HTR-8/SVneo (cell line): ENCODE measurements around the gene PLAAT5.
A peak's percentile ranks its signal among the peaks of the same experiment; 100 is the strongest.
"Not testable (repeated sequence)": the region's sequence is repeated elsewhere in the genome, so short reads cannot be mapped to it uniquely, and the experiment has no call there.

Experiments
- DNase-seq: peaks from one replicate; pipeline ENCODE4 v3.0.0; 2011; ENCODE audit warnings: low spot score, mixed read lengths; ENCODE audit not compliant: insufficient read length
- FAIRE-seq: peaks from 2 replicates; lab custom pipeline; 2011; peaks lifted over from hg19 to GRCh38; lab: Jason Lieb, UNC

Gene PLAAT5

GRCh38 chr11:63491636-63492372 lies 837 bp upstream of the PLAAT5 start:
- no peak for DNase-seq
- FAIRE-seq: no peak

- FAIRE-seq (no peak), DNase-seq (no peak)
Observed at GRCh38 chr11:63491240-63491587, 247 bp upstream of the PLAAT5 start.

GRCh38 chr11:63489879-63490278 lies 1.1 kb downstream of the PLAAT5 start:
- FAIRE-seq (no peak), DNase-seq (no peak)

GRCh38 chr11:63488789-63489188 lies 2.2 kb downstream of the PLAAT5 start:
- FAIRE-seq: no peak
- no peak for DNase-seq

GRCh38 chr11:63485777-63486176 lies 5.2 kb downstream of the PLAAT5 start:
- no peak for DNase-seq
- FAIRE-seq: no peak

GRCh38 chr11:63480039-63480438 lies 10.9 kb downstream of the PLAAT5 start:
- no peak for FAIRE-seq

GRCh38 chr11:63478896-63479295 lies 12.1 kb downstream of the PLAAT5 start:
- no peak for FAIRE-seq

More at GRCh38 chr11:63480039-63480438, 10.9 kb downstream of the PLAAT5 start:
- DNase-seq: no peak

GRCh38 chr11:63476618-63477017 lies 14.3 kb downstream of the PLAAT5 start:
- DNase-seq: no peak
- FAIRE-seq: no peak

More at GRCh38 chr11:63478896-63479295, 12.1 kb downstream of the PLAAT5 start:
- DNase-seq: peak; percentile 69

- FAIRE-seq (no peak), DNase-seq (no peak)
Observed at GRCh38 chr11:63472372-63472771, 18.6 kb downstream of the PLAAT5 start.

GRCh38 chr11:63470311-63470710 lies 20.7 kb downstream of the PLAAT5 start:
- no peak for FAIRE-seq
- no peak for DNase-seq

GRCh38 chr11:63462137-63462536 lies 28.8 kb downstream of the PLAAT5 start:
- no peak for FAIRE-seq
- no peak for DNase-seq

- no peak for FAIRE-seq
Observed at GRCh38 chr11:63459586-63459985, 31.4 kb downstream of the PLAAT5 start.

GRCh38 chr11:63448646-63449045 lies 42.3 kb downstream of the PLAAT5 start:
- no peak for FAIRE-seq
- no peak for DNase-seq

More at GRCh38 chr11:63459586-63459985, 31.4 kb downstream of the PLAAT5 start:
- no peak for DNase-seq

- FAIRE-seq: no peak
Observed at GRCh38 chr11:63445720-63446119, 45.2 kb downstream of the PLAAT5 start.

GRCh38 chr11:63445118-63445517 lies 45.8 kb downstream of the PLAAT5 start:
- DNase-seq (no peak), FAIRE-seq (no peak)

More at GRCh38 chr11:63445720-63446119, 45.2 kb downstream of the PLAAT5 start:
- no peak for DNase-seq

GRCh38 chr11:63444160-63444559 lies 46.8 kb downstream of the PLAAT5 start:
- DNase-seq (no peak), FAIRE-seq (no peak)

GRCh38 chr11:63443714-63444113 lies 47.3 kb downstream of the PLAAT5 start:
- FAIRE-seq: no peak
- DNase-seq: no peak

- not testable (repeated sequence) for FAIRE-seq
Observed at GRCh38 chr11:63435831-63436230, 55.1 kb downstream of the PLAAT5 start.

GRCh38 chr11:63435351-63435750 lies 55.6 kb downstream of the PLAAT5 start:
- FAIRE-seq, DNase-seq: not testable (repeated sequence)

More at GRCh38 chr11:63435831-63436230, 55.1 kb downstream of the PLAAT5 start:
- DNase-seq: not testable (repeated sequence)

GRCh38 chr11:63430731-63431130 lies 60.2 kb downstream of the PLAAT5 start:
- DNase-seq, FAIRE-seq: not testable (repeated sequence)

GRCh38 chr11:63427971-63428508 lies 62.9 kb downstream of the PLAAT5 start:
- no peak for DNase-seq

More at GRCh38 chr11:63427971-63428508, 62.9 kb downstream of the PLAAT5 start:
- FAIRE-seq: no peak
